CD14-positive monocyte (primary cell): ENCODE data around the gene DENND5B. TPM values are rescaled to one million over a fixed set of nuclear protein-coding genes. Genes with fewer than 3 reads are reported as not detected.
"Not testable (repeated sequence)": the region's sequence is repeated elsewhere in the genome, so short reads cannot be mapped to it uniquely, and the experiment has no call there.

Source experiments
- DNase-seq, 3 donors: peaks; one replicate each; pipeline ENCODE4 v3.0.0-alpha.2; 2011 to 2022
- H2AFZ ChIP-seq: 2 replicates; pipeline ENCODE4 v1.6.0; 2012; ENCODE audit warnings: mild to moderate bottlenecking, low read depth, low read length, inconsistent platforms; ENCODE audit not compliant: insufficient read depth, poor library complexity, severe bottlenecking
- H3K27ac ChIP-seq, 2 donors: 1 replicate in 1 of 2; 2 replicates in 1 of 2; pipeline ENCODE4 v1.5.1; 2012 to 2013; ENCODE audit warnings: low read length in 2 of 2, control low read depth in 1 of 2, inconsistent platforms in 1 of 2, low read depth in 1 of 2, mild to moderate bottlenecking in 1 of 2
- H3K27me3 ChIP-seq, 2 donors: one replicate each; pipeline versions ENCODE4 v1.6.0 to v1.6.1; 2011 to 2013; ENCODE audit warnings: low read length in 2 of 2; ENCODE audit not compliant: control insufficient read depth in 2 of 2, insufficient read depth in 2 of 2
- H3K36me3 ChIP-seq, 2 donors: replicated peaks in 1 of 2; 1 replicate in 1 of 2; 2 replicates in 1 of 2; pipeline versions ENCODE4 v1.5.1 to v1.6.1; 2012 to 2013; ENCODE audit warnings: low read length in 2 of 2, control low read depth in 1 of 2, inconsistent platforms in 1 of 2, mild to moderate bottlenecking in 1 of 2; ENCODE audit not compliant: insufficient read depth in 2 of 2, control insufficient read depth in 1 of 2
- H3K4me1 ChIP-seq, 2 donors: 1 replicate in 1 of 2; 2 replicates in 1 of 2; pipeline versions ENCODE4 v1.5.1 to v1.6.1; 2012 to 2013; ENCODE audit warnings: low read length in 2 of 2, control low read depth in 1 of 2, inconsistent platforms in 1 of 2, mild to moderate bottlenecking in 1 of 2, moderate library complexity in 1 of 2; ENCODE audit not compliant: insufficient read depth in 2 of 2, control insufficient read depth in 1 of 2
- H3K4me2 ChIP-seq: replicated peaks from 2 replicates; pipeline ENCODE3; 2012; ENCODE audit warnings: low read length, moderate library complexity, mild to moderate bottlenecking; ENCODE audit not compliant: poor library complexity, severe bottlenecking; ENCODE audit errors: extremely low read depth
- H3K4me3 ChIP-seq, 3 experiments: fragments of 200-600 bp in 1 of 3; sonication (generic) in 1 of 3; replicated peaks in 1 of 3; 1 replicate in 2 of 3; 2 replicates in 1 of 3; pipeline ENCODE4 v1.5.1; 2011 to 2013; ENCODE audit warnings: low read length in 3 of 3, mild to moderate bottlenecking in 3 of 3, control low read depth in 2 of 3, low read depth in 2 of 3, inconsistent platforms in 1 of 3, moderate library complexity in 1 of 3
- H3K79me2 ChIP-seq: 2 replicates; pipeline ENCODE4 v1.6.0; 2012; ENCODE audit warnings: mild to moderate bottlenecking, control low read depth, inconsistent platforms, low read length, moderate library complexity; ENCODE audit not compliant: insufficient read depth
- H3K9ac ChIP-seq: 2 replicates; pipeline ENCODE4 v1.6.0; 2017; ENCODE audit warnings: low read length, mild to moderate bottlenecking; ENCODE audit not compliant: insufficient read depth, poor library complexity, severe bottlenecking
- H3K9me3 ChIP-seq, 2 donors: replicated peaks in 1 of 2; 1 replicate in 1 of 2; 2 replicates in 1 of 2; pipeline versions ENCODE4 v1.5.1 to v1.6.1; 2012 to 2013; ENCODE audit warnings: low read length in 2 of 2, control low read depth in 1 of 2; ENCODE audit not compliant: control insufficient read depth in 1 of 2, insufficient read depth in 1 of 2
- H4K20me1 ChIP-seq: 2 replicates; pipeline ENCODE4 v1.6.0; 2012; ENCODE audit warnings: mild to moderate bottlenecking, low read length, control low read depth, moderate library complexity; ENCODE audit not compliant: insufficient read depth
- H3K27ac Mint-ChIP-seq, 7 donors: one replicate each; pipeline ENCODE4 v1.8.0; 2020; ENCODE audit warnings: mild to moderate bottlenecking in 7 of 7, mixed read lengths in 7 of 7, moderate library complexity in 6 of 7, inconsistent platforms in 2 of 7
- H3K27me3 Mint-ChIP-seq, 3 donors: one replicate each; pipeline ENCODE4 v1.8.0; 2021 to 2022; ENCODE audit warnings: low read depth in 3 of 3, mild to moderate bottlenecking in 3 of 3, mixed read lengths in 3 of 3, moderate library complexity in 3 of 3, inconsistent platforms in 1 of 3
- H3K36me3 Mint-ChIP-seq, 2 donors: one replicate each; pipeline ENCODE4 v1.8.0; 2020; ENCODE audit warnings: mixed read lengths in 2 of 2, inconsistent platforms in 1 of 2, mild to moderate bottlenecking in 1 of 2
- H3K4me1 Mint-ChIP-seq: one replicate; pipeline ENCODE4 v1.8.0; 2020; ENCODE audit warnings: mild to moderate bottlenecking, mixed read lengths
- H3K4me3 Mint-ChIP-seq, 2 donors: one replicate each; pipeline ENCODE4 v1.8.0; 2020; ENCODE audit warnings: mild to moderate bottlenecking in 2 of 2, mixed read lengths in 2 of 2, moderate library complexity in 1 of 2
- H3K9me3 Mint-ChIP-seq, 7 donors: one replicate each; pipeline ENCODE4 v1.8.0; 2020 to 2022; ENCODE audit warnings: mixed read lengths in 7 of 7, mild to moderate bottlenecking in 6 of 7, moderate library complexity in 6 of 7, inconsistent platforms in 2 of 7
- WGBS: methylation state at CpG from one replicate; pipeline ENCODE4 v1.1.5; 2013; ENCODE audit warnings: missing lambda C conversion rate; ENCODE audit not compliant: insufficient coverage; 5-methylcytosine and 5-hydroxymethylcytosine counted together
- intact Hi-C, 2 donors: fragments of 100-400 bp; cut with micrococcal nuclease; formaldehyde crosslinking; loops; one replicate each; pipeline versions ENCODE4 v1.15.0 to v1.15.1; 2023
- polyA plus RNA-seq, 3 donors: library from polyadenylated mRNA; depleted of rRNA in 1 of 3; unstranded in 2 of 3; stranded (reverse) in 1 of 3; fragments of 300-500 nt in 2 of 3; fragments of >200 nt in 1 of 3; fragmentation: Illumina TruSeq in 2 of 3; gene quantifications; 1 replicate in 2 of 3; 2 replicates in 1 of 3; pipeline ENCODE4 v1.2.3, GENCODE V29; 2012 to 2021
- TF ChIP-seq, protein P1 (sequence below): fragments of 200-600 bp; IDR thresholded peaks from one replicate; pipeline ENCODE4 v1.8.0; 2022; ENCODE audit warnings: antibody characterized with exemption, mild to moderate bottlenecking

DENND5B gene
- polyA plus RNA-seq, 3 donors, result 0.23 to 0.36 (median 0.36) TPM

DNA sequence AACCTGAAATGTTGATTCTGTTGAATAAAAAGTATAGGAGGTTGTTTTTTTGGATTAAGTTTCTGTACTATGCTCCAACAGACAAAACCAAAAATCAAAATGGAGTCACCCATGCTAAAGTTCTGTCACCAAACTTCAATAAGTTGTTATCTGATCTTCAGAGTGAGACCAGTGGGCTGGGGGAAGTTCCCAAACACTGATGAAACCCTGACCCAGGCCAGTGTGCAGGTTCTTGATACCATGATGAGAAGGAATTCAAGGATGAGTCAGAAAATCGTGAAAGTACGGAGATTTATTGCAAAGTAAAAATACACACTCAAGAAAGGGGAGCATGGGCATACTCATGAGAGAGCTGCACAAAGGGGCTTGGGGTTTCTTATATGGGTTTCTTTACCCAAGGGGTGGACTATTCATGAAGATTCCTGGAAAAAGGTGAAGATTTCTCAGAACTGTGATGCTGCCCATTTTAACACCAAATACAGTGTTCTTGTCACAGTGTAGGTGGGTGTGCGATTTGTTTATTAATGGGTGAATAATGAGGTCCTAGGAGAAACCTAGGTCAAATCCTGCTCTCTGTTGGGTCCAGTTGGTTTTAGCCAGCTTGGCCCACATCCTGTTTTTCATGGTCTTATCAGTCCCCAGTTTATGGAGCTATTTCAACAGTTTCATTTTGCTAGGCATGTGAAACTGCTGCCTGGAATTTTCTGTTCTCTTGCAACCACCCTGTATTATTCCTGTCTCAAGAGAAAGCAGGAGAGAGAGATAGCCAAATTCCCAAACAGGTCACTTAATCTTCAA is 27.5 kb upstream of the DENND5B start:
- no CpG with 5 or more reads among the region's 3 CpGs for WGBS
- H3K27me3 ChIP-seq, result no peaks in the 10 kb centered on the region
- no peak for DNase-seq
- H3K9me3 Mint-ChIP-seq, result peaks cover 0 to 5% (median 0%) of the 10 kb centered on the region in 7 donors
- H3K36me3 ChIP-seq, result no peaks in the 10 kb centered on the region
- peaks cover 2% of the 10 kb centered on the region for H3K4me1 Mint-ChIP-seq
- no peak overlapping the region for H3K27ac ChIP-seq
- peaks cover 0 to 2% (median 0%) of the 10 kb centered on the region in 3 donors for H3K27me3 Mint-ChIP-seq
- no peaks in the 10 kb centered on the region for H3K4me1 ChIP-seq
- H3K9ac ChIP-seq, result no peak overlapping the region
- TF ChIP-seq, protein P1, sequence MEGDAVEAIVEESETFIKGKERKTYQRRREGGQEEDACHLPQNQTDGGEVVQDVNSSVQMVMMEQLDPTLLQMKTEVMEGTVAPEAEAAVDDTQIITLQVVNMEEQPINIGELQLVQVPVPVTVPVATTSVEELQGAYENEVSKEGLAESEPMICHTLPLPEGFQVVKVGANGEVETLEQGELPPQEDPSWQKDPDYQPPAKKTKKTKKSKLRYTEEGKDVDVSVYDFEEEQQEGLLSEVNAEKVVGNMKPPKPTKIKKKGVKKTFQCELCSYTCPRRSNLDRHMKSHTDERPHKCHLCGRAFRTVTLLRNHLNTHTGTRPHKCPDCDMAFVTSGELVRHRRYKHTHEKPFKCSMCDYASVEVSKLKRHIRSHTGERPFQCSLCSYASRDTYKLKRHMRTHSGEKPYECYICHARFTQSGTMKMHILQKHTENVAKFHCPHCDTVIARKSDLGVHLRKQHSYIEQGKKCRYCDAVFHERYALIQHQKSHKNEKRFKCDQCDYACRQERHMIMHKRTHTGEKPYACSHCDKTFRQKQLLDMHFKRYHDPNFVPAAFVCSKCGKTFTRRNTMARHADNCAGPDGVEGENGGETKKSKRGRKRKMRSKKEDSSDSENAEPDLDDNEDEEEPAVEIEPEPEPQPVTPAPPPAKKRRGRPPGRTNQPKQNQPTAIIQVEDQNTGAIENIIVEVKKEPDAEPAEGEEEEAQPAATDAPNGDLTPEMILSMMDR, result no peak
- H3K4me3 ChIP-seq, result no peak overlapping the region
- no peak overlapping the region for H2AFZ ChIP-seq
- no peaks in the 10 kb centered on the region for H3K79me2 ChIP-seq
- H3K9me3 ChIP-seq, result peaks cover 0 to 7% of the 10 kb centered on the region in 2 donors
- H3K4me3 Mint-ChIP-seq, result no peak overlapping the region
- H4K20me1 ChIP-seq, result no peaks in the 10 kb centered on the region
- H3K36me3 Mint-ChIP-seq, result no peaks in the 10 kb centered on the region
- intact Hi-C loops, result no loop called here
- no peak overlapping the region for H3K27ac Mint-ChIP-seq
- no peak overlapping the region for H3K4me2 ChIP-seq

DNA sequence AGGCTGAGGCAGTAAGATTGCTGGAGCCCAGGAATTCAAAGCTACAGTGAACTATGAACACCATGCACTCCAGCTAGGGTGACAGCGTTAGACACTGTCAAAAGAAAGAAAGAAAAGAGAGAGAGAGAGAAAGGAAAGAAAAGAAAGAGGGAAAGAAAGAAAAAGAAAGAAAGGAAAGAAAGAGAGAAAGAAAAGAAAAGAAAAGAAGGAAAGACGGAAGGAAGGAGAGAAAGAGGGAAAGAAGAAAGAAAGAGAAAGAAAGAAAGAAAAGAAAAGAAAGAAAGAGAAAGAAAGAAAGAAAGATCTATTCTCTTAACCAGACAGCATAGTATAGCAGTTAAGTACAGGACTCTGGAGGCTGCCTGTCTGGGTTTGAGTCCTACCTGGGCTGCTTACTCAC is 21.9 kb upstream of the DENND5B start:
- Mint-ChIP-seq H3K27ac (no peak overlapping the region), H3K9me3 (peaks cover 6 to 35% (median 21%) of the 10 kb centered on the region in 7 donors), H3K36me3 (no peaks in the 10 kb centered on the region), H3K27me3 (peaks cover 0 to 5% (median 1%) of the 10 kb centered on the region in 3 donors), H3K4me1 (no peaks in the 10 kb centered on the region), H3K4me3 (no peak overlapping the region)
- H3K27ac ChIP-seq, result no peak overlapping the region
- no peaks in the 10 kb centered on the region for H3K4me1 ChIP-seq
- H2AFZ ChIP-seq, result no peak overlapping the region
- DNase-seq, result no peak
- H3K79me2 ChIP-seq, result no peaks in the 10 kb centered on the region
- peaks cover 20 to 31% of the 10 kb centered on the region in 2 donors for H3K9me3 ChIP-seq
- H3K36me3 ChIP-seq, result no peaks in the 10 kb centered on the region
- intact Hi-C loops, result no loop called here
- H3K9ac ChIP-seq, result no peak overlapping the region
- no peaks in the 10 kb centered on the region for H3K27me3 ChIP-seq
- WGBS, result 100% methylated on average over 1 of the region's 2 CpGs
- H4K20me1 ChIP-seq, result no peaks in the 10 kb centered on the region
- no peak overlapping the region for H3K4me2 ChIP-seq
- no peak overlapping the region for H3K4me3 ChIP-seq
- TF ChIP-seq, protein P1, result no peak

DNA sequence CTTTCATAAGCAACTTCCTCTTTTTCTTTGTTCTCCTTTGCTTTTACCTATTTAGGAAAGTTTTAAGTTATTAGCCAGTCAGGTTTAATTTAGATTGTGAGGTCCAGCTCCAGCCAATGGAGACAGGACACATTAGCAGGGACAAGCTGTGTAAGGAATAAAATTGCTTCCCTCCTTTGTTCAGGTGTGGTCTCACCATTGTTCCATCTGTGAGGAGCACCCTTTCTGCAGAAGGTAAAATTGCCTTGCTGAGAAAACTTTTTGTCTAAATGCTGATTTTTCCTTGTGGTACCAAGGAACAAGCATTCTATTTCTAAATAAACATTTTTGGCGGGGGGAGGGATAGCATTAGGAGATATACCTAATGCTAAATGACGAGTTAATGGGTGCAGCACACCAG is 17.4 kb upstream of the DENND5B start:
- H2AFZ ChIP-seq, H3K27ac Mint-ChIP-seq, H3K27me3 Mint-ChIP-seq, H3K36me3 ChIP-seq, H3K4me1 Mint-ChIP-seq, H3K4me2 ChIP-seq, H3K27ac ChIP-seq, intact Hi-C loops, H3K79me2 ChIP-seq, DNase-seq, H3K4me1 ChIP-seq, H3K36me3 Mint-ChIP-seq, H3K9ac ChIP-seq, H4K20me1 ChIP-seq, H3K4me3 ChIP-seq, H3K4me3 Mint-ChIP-seq, H3K27me3 ChIP-seq: not testable (repeated sequence)
- no CpG with 5 or more reads among the region's 2 CpGs for WGBS
- peaks cover 26 to 40% of the 10 kb centered on the region in 2 donors for H3K9me3 ChIP-seq
- H3K9me3 Mint-ChIP-seq, result peaks cover 9 to 52% (median 34%) of the 10 kb centered on the region in 7 donors
